Measurements from ENCODE around the gene PCDHA1. TPM values are rescaled to one million over a fixed set of nuclear protein-coding genes. Genes with fewer than 3 reads are reported as not detected.

PCDHA1 gene
- total RNA-seq, 1 experiment from 2014 or later = not detected

- no peaks in the 10 kb centered on the region for H3K9me3 ChIP-seq (ENCODE audit: control insufficient read depth in 1 of 2, insufficient read depth in 1 of 2, low read depth in 1 of 2, low read length in 2 of 2)
- DNase-seq (ENCODE audit: low read depth, low spot score) (no peak), ATAC-seq (no peak)
- no peaks in the 10 kb centered on the region for H4K20me1 ChIP-seq (ENCODE audit: insufficient read depth)
- H3K79me2 ChIP-seq (ENCODE audit: insufficient read depth, low read length) = no peaks in the 10 kb centered on the region
- no peaks in the 10 kb centered on the region for H3K27me3 ChIP-seq (ENCODE audit: insufficient read depth, low read length)
- intact Hi-C loops (cut with micrococcal nuclease) = no loop called here
- RAD21 ChIA-PET (ENCODE audit: low non-redundant PET in 1 of 2, low total read pairs in 2 of 2, uncharacterized antibody in 2 of 2, unreplicated experiment in 2 of 2) = no interaction called here
- BruUV-seq (replicated peaks) = no TSS peak
- no peak overlapping the region for H3K4me3 ChIP-seq (replicated peaks in 1 of 2; ENCODE audit: low read depth in 1 of 2, low read length in 2 of 2)
- H3K9ac ChIP-seq (ENCODE audit: low read length) = no peak overlapping the region
- no peak overlapping the region for H3K27ac ChIP-seq (ENCODE audit: low read depth, low read length)
- H3K4me1 ChIP-seq (ENCODE audit: control insufficient read depth in 1 of 2, insufficient read depth in 2 of 2, low read length in 2 of 2) = peaks cover 0 to under 1% of the 10 kb centered on the region in 2 experiments; a peak in 2 of 4 replicates
- H2AFZ ChIP-seq (ENCODE audit: low read depth, low read length, poor library complexity, severe bottlenecking) = no peak overlapping the region
- POLR2A ChIA-PET = no interaction called here
- no peak for TF ChIP-seq CEBPB (IDR thresholded peaks at IDR 0.05; ENCODE audit: low read depth)
- TF ChIP-seq YY1 (IDR thresholded peaks at IDR 0.05; ENCODE audit: extremely low read depth, insufficient replicate concordance, low read depth, low read length) = no peak
- no peak for TF ChIP-seq SP1 (IDR thresholded peaks at IDR 0.05; ENCODE audit: low read depth)
- TF ChIP-seq, protein P1, sequence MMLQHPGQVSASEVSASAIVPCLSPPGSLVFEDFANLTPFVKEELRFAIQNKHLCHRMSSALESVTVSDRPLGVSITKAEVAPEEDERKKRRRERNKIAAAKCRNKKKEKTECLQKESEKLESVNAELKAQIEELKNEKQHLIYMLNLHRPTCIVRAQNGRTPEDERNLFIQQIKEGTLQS (IDR thresholded peaks at IDR 0.05) = no peak
- no peak for TF ChIP-seq FOSL1 (IDR thresholded peaks at IDR 0.05; ENCODE audit: low read depth)
- H3K36me3 ChIP-seq (ENCODE audit: control insufficient read depth in 1 of 2, insufficient read depth in 2 of 2, low read length in 2 of 2) = no peaks in the 10 kb centered on the region
- H3K4me2 ChIP-seq (ENCODE audit: low read length) = no peak overlapping the region
- CTCF ChIA-PET = no interaction called here
- no peaks in the 10 kb centered on the region for H3K9me2 ChIP-seq (ENCODE audit: insufficient read depth)
Measured at GRCh38 chr5:141010047-141010793, 224.3 kb downstream of the PCDHA1 start.

- RAD21 ChIA-PET (ENCODE audit: low non-redundant PET in 1 of 2, low total read pairs in 2 of 2, uncharacterized antibody in 2 of 2, unreplicated experiment in 2 of 2) = interaction anchor here in 1 of 2 experiments (1.0 kb wide), 1 partner anchor 91 kb away, joined by 3 read pairs; no protein-coding TSS in a partner anchor
- ATAC-seq = no peak; the same call in 1 of the 2 replicates
- Histone ChIP-seq H3K4me3 (replicated peaks in 1 of 2; ENCODE audit: low read depth in 1 of 2, low read length in 2 of 2) (no peak overlapping the region), H2AFZ (ENCODE audit: low read depth, low read length, poor library complexity, severe bottlenecking) (no peak overlapping the region), H3K36me3 (ENCODE audit: control insufficient read depth in 1 of 2, insufficient read depth in 2 of 2, low read length in 2 of 2) (no peaks in the 10 kb centered on the region), H3K9ac (ENCODE audit: low read length) (no peak overlapping the region), H3K79me2 (ENCODE audit: insufficient read depth, low read length) (no peaks in the 10 kb centered on the region), H3K27me3 (ENCODE audit: insufficient read depth, low read length) (no peaks in the 10 kb centered on the region), H4K20me1 (ENCODE audit: insufficient read depth) (no peaks in the 10 kb centered on the region), H3K4me1 (ENCODE audit: control insufficient read depth in 1 of 2, insufficient read depth in 2 of 2, low read length in 2 of 2) (no peaks in the 10 kb centered on the region), H3K9me3 (ENCODE audit: control insufficient read depth in 1 of 2, insufficient read depth in 1 of 2, low read depth in 1 of 2, low read length in 2 of 2) (no peaks in the 10 kb centered on the region), H3K9me2 (ENCODE audit: insufficient read depth) (no peaks in the 10 kb centered on the region), H3K27ac (ENCODE audit: low read depth, low read length) (no peak overlapping the region), H3K4me2 (ENCODE audit: low read length) (no peak overlapping the region)
- CTCF ChIA-PET = interaction anchor here (0.7 to 1.8 kb wide), 5 partner anchors 14 to 92 kb away, joined by 3 to 4 read pairs (median 3); partner anchors contain the start of genes PCDHAC1 and PCDHAC2
- BruUV-seq (replicated peaks) = no TSS peak
- POLR2A ChIA-PET = interaction anchor here (1.1 to 2.4 kb wide), 3 partner anchors 14 to 22 kb away, joined by 3 to 10 read pairs (median 7); no protein-coding TSS in a partner anchor
- TF ChIP-seq FOSL1 (IDR thresholded peaks at IDR 0.05; ENCODE audit: low read depth) (0 out of 2 replicates have a peak, but pooled peaks have one; percentile 8), ZFX (IDR thresholded peaks at IDR 0.05) (no peak)
- TF ChIP-seq, protein P2, sequence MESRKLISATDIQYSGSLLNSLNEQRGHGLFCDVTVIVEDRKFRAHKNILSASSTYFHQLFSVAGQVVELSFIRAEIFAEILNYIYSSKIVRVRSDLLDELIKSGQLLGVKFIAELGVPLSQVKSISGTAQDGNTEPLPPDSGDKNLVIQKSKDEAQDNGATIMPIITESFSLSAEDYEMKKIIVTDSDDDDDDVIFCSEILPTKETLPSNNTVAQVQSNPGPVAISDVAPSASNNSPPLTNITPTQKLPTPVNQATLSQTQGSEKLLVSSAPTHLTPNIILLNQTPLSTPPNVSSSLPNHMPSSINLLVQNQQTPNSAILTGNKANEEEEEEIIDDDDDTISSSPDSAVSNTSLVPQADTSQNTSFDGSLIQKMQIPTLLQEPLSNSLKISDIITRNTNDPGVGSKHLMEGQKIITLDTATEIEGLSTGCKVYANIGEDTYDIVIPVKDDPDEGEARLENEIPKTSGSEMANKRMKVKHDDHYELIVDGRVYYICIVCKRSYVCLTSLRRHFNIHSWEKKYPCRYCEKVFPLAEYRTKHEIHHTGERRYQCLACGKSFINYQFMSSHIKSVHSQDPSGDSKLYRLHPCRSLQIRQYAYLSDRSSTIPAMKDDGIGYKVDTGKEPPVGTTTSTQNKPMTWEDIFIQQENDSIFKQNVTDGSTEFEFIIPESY (IDR thresholded peaks at IDR 0.05; ENCODE audit: extremely low read depth, insufficient replicate concordance, low read length) = no peak
- intact Hi-C loops (cut with micrococcal nuclease) = no loop called here
- no peak for DNase-seq (ENCODE audit: low read depth, low spot score)
Measured at GRCh38 chr5:141017943-141018342, 232.0 kb downstream of the PCDHA1 start.

Measured in HCT116 (cell line).